WTC11 (cell line): Measurements from ENCODE around the gene CHMP5. TPM values are rescaled to one million over a fixed set of nuclear protein-coding genes. Genes with fewer than 3 reads are reported as not detected.

Experiments
- ATAC-seq: fragments of 200-7000 bp; cut with Tn5 transposase; 2 replicates; pipeline ENCODE4 v1.10.0; 2021; ENCODE audit warnings: mild to moderate bottlenecking, moderate library complexity
- CTCF ChIA-PET: fragments of 300-600 bp; sonication (Branson Sonifier 250); formaldehyde crosslinking; loops from one replicate; lab custom pipeline; 2021; ENCODE audit warnings: antibody characterized with exemption; lab: Charles Lee
- POLR2A ChIA-PET: fragments of 350-600 bp; sonication (Branson Sonifier 250); formaldehyde crosslinking; loops from one replicate; lab custom pipeline; 2021; ENCODE audit warnings: antibody characterized with exemption; lab: Charles Lee
- DNase-seq: peaks from one replicate; pipeline ENCODE4 v3.0.0; 2021; ENCODE audit warnings: low spot score
- H3K27ac Mint-ChIP-seq: 2 replicates; pipeline ENCODE4 v1.8.0; 2021; ENCODE audit warnings: mixed read lengths
- H3K27me3 Mint-ChIP-seq: 2 replicates; pipeline ENCODE4 v1.8.0; 2021; ENCODE audit warnings: low read depth, mild to moderate bottlenecking, moderate library complexity, mixed read lengths
- H3K36me3 Mint-ChIP-seq: 2 replicates; pipeline ENCODE4 v1.8.0; 2021; ENCODE audit warnings: mixed read lengths
- H3K4me1 Mint-ChIP-seq: 2 replicates; pipeline ENCODE4 v1.8.0; 2022; ENCODE audit warnings: mixed read lengths
- H3K4me3 Mint-ChIP-seq: 2 replicates; pipeline ENCODE4 v1.8.0; 2021; ENCODE audit warnings: mild to moderate bottlenecking, moderate library complexity, mixed read lengths
- H3K9me3 Mint-ChIP-seq: 2 replicates; pipeline ENCODE4 v1.8.0; 2021; ENCODE audit warnings: mixed read lengths
- ATF1 ChIP-seq: sonication (generic); formaldehyde crosslinking; IDR thresholded peaks from 2 replicates; pipeline ENCODE4 v1.8.1; 2023; ENCODE audit warnings: mild to moderate bottlenecking, moderate library complexity, missing genetic modification reagents
- ATF2 ChIP-seq: sonication (generic); formaldehyde crosslinking; IDR thresholded peaks from 2 replicates; pipeline ENCODE4 v1.8.1; 2022; ENCODE audit warnings: low read depth, missing genetic modification reagents, borderline replicate concordance
- GRHL2 ChIP-seq: fragments of 250-450 bp; sonication (Bioruptor Pico); IDR thresholded peaks from 2 replicates; pipeline ENCODE4 v1.8.0; 2022; ENCODE audit warnings: mild to moderate bottlenecking, moderate library complexity; ENCODE audit not compliant: insufficient replicate concordance, severe bottlenecking
- IRF2 ChIP-seq: sonication (generic); formaldehyde crosslinking; IDR thresholded peaks from 2 replicates; pipeline ENCODE4 v1.8.0; 2022; ENCODE audit warnings: low read depth, missing genetic modification reagents, borderline replicate concordance
- KAT7 ChIP-seq: sonication (generic); formaldehyde crosslinking; IDR thresholded peaks from 2 replicates; pipeline ENCODE4 v1.8.1; 2023; ENCODE audit warnings: missing genetic modification reagents, mild to moderate bottlenecking, borderline replicate concordance
- NFYB ChIP-seq: sonication (generic); formaldehyde crosslinking; conservative IDR thresholded peaks from 2 replicates; pipeline ENCODE4 v1.8.0; 2022; ENCODE audit warnings: low read depth, missing genetic modification reagents
- NR1H2 ChIP-seq: sonication (generic); formaldehyde crosslinking; IDR thresholded peaks from 2 replicates; pipeline ENCODE4 v1.9.0; 2021; ENCODE audit warnings: mild to moderate bottlenecking, moderate library complexity, missing genetic modification reagents
- NR3C1 ChIP-seq: sonication (generic); formaldehyde crosslinking; conservative IDR thresholded peaks from 2 replicates; pipeline ENCODE4 v1.8.1; 2023; ENCODE audit warnings: low read depth, mild to moderate bottlenecking, missing genetic modification reagents
- PREB ChIP-seq: sonication (generic); formaldehyde crosslinking; IDR thresholded peaks from 2 replicates; pipeline ENCODE4 v1.8.1; 2022; ENCODE audit warnings: mild to moderate bottlenecking, missing genetic modification reagents, moderate library complexity, borderline replicate concordance
- SMAD4 ChIP-seq: sonication (generic); formaldehyde crosslinking; IDR thresholded peaks from 2 replicates; pipeline ENCODE4 v1.8.0; 2022; ENCODE audit warnings: mild to moderate bottlenecking, missing genetic modification reagents
- SOX15 ChIP-seq: fragments of 250-450 bp; sonication (Bioruptor Pico); IDR thresholded peaks from 2 replicates; pipeline ENCODE4 v1.9.0; 2021; ENCODE audit warnings: mild to moderate bottlenecking
- SP1 ChIP-seq: sonication (generic); formaldehyde crosslinking; conservative IDR thresholded peaks from 2 replicates; pipeline ENCODE4 v1.8.1; 2022; ENCODE audit warnings: missing genetic modification reagents
- TP53 ChIP-seq: sonication (generic); formaldehyde crosslinking; IDR thresholded peaks from 2 replicates; pipeline ENCODE4 v1.8.1; 2023; ENCODE audit warnings: mild to moderate bottlenecking, missing genetic modification reagents
- ZBTB21 ChIP-seq: sonication (generic); formaldehyde crosslinking; IDR thresholded peaks from 2 replicates; pipeline ENCODE4 v1.8.1; 2023; ENCODE audit warnings: mild to moderate bottlenecking, missing genetic modification reagents, borderline replicate concordance
- ZNF317 ChIP-seq: sonication (generic); formaldehyde crosslinking; IDR thresholded peaks from 2 replicates; pipeline ENCODE4 v1.8.1; 2023; ENCODE audit warnings: low read depth, mild to moderate bottlenecking, moderate library complexity, missing genetic modification reagents, borderline replicate concordance
- ZNF425 ChIP-seq: fragments of 250-450 bp; sonication (Bioruptor Pico); conservative IDR thresholded peaks from 2 replicates; pipeline ENCODE4 v1.9.0; 2021; ENCODE audit warnings: mild to moderate bottlenecking
- total RNA-seq: library from RNA; stranded (reverse); gene quantifications from 3 replicates; pipeline ENCODE4 v1.2.3, GENCODE V29; 2021
- TF ChIP-seq, protein P1 (sequence below): sonication (generic); formaldehyde crosslinking; IDR thresholded peaks from 2 replicates; pipeline ENCODE4 v1.8.0; 2023; ENCODE audit warnings: missing genetic modification reagents, mild to moderate bottlenecking, borderline replicate concordance
- TF ChIP-seq, protein P2 (sequence below): sonication (generic); formaldehyde crosslinking; IDR thresholded peaks from 2 replicates; pipeline ENCODE4 v1.8.0; 2023; ENCODE audit warnings: missing genetic modification reagents
- TF ChIP-seq, protein P3 (sequence below): fragments of 250-450 bp; sonication (Bioruptor Pico); IDR thresholded peaks from 2 replicates; pipeline ENCODE4 v1.9.0; 2021; ENCODE audit warnings: mild to moderate bottlenecking, borderline replicate concordance
- TF ChIP-seq, protein P4 (sequence below): sonication (generic); formaldehyde crosslinking; IDR thresholded peaks from 2 replicates; pipeline ENCODE4 v1.8.0; 2022; ENCODE audit warnings: mild to moderate bottlenecking, missing genetic modification reagents

CHMP5 gene
- total RNA-seq, 1 experiment from 2014 or later: 46.2 TPM

DNA sequence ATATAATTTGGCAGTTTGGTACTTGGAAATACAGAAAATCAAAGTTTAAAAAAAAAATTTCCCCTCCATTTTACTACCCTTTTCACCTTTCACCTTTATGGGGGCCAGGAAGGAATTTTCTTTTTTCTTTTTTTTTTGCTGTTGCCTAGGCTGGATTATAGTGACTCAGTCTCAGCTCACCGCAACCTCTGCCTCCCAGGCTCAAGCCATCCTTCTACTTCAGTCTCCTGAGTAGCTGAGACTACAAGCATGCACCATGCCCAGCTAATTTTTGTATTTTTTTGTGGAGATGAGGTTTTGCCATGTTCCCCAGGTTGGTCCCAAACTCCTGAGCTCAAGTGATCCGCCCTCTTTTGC, 9.1 kb downstream of the CHMP5 start (continued):
- TF ChIP-seq, protein P1, sequence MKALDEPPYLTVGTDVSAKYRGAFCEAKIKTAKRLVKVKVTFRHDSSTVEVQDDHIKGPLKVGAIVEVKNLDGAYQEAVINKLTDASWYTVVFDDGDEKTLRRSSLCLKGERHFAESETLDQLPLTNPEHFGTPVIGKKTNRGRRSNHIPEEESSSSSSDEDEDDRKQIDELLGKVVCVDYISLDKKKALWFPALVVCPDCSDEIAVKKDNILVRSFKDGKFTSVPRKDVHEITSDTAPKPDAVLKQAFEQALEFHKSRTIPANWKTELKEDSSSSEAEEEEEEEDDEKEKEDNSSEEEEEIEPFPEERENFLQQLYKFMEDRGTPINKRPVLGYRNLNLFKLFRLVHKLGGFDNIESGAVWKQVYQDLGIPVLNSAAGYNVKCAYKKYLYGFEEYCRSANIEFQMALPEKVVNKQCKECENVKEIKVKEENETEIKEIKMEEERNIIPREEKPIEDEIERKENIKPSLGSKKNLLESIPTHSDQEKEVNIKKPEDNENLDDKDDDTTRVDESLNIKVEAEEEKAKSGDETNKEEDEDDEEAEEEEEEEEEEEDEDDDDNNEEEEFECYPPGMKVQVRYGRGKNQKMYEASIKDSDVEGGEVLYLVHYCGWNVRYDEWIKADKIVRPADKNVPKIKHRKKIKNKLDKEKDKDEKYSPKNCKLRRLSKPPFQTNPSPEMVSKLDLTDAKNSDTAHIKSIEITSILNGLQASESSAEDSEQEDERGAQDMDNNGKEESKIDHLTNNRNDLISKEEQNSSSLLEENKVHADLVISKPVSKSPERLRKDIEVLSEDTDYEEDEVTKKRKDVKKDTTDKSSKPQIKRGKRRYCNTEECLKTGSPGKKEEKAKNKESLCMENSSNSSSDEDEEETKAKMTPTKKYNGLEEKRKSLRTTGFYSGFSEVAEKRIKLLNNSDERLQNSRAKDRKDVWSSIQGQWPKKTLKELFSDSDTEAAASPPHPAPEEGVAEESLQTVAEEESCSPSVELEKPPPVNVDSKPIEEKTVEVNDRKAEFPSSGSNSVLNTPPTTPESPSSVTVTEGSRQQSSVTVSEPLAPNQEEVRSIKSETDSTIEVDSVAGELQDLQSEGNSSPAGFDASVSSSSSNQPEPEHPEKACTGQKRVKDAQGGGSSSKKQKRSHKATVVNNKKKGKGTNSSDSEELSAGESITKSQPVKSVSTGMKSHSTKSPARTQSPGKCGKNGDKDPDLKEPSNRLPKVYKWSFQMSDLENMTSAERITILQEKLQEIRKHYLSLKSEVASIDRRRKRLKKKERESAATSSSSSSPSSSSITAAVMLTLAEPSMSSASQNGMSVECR (CRISPR knock-in tag): no peak
- TF ChIP-seq PREB (CRISPR knock-in tag) (no peak), ATF2 (CRISPR knock-in tag) (no peak), NR3C1 (no peak), SOX15 (CRISPR knock-in tag) (no peak), IRF2 (CRISPR knock-in tag) (no peak), TP53 (CRISPR knock-in tag) (no peak)
- TF ChIP-seq, protein P2, sequence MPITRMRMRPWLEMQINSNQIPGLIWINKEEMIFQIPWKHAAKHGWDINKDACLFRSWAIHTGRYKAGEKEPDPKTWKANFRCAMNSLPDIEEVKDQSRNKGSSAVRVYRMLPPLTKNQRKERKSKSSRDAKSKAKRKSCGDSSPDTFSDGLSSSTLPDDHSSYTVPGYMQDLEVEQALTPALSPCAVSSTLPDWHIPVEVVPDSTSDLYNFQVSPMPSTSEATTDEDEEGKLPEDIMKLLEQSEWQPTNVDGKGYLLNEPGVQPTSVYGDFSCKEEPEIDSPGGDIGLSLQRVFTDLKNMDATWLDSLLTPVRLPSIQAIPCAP (CRISPR knock-in tag): no peak
- TF ChIP-seq, protein P3, sequence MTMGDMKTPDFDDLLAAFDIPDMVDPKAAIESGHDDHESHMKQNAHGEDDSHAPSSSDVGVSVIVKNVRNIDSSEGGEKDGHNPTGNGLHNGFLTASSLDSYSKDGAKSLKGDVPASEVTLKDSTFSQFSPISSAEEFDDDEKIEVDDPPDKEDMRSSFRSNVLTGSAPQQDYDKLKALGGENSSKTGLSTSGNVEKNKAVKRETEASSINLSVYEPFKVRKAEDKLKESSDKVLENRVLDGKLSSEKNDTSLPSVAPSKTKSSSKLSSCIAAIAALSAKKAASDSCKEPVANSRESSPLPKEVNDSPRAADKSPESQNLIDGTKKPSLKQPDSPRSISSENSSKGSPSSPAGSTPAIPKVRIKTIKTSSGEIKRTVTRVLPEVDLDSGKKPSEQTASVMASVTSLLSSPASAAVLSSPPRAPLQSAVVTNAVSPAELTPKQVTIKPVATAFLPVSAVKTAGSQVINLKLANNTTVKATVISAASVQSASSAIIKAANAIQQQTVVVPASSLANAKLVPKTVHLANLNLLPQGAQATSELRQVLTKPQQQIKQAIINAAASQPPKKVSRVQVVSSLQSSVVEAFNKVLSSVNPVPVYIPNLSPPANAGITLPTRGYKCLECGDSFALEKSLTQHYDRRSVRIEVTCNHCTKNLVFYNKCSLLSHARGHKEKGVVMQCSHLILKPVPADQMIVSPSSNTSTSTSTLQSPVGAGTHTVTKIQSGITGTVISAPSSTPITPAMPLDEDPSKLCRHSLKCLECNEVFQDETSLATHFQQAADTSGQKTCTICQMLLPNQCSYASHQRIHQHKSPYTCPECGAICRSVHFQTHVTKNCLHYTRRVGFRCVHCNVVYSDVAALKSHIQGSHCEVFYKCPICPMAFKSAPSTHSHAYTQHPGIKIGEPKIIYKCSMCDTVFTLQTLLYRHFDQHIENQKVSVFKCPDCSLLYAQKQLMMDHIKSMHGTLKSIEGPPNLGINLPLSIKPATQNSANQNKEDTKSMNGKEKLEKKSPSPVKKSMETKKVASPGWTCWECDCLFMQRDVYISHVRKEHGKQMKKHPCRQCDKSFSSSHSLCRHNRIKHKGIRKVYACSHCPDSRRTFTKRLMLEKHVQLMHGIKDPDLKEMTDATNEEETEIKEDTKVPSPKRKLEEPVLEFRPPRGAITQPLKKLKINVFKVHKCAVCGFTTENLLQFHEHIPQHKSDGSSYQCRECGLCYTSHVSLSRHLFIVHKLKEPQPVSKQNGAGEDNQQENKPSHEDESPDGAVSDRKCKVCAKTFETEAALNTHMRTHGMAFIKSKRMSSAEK: no peak
- TF ChIP-seq, all 79 proteins: peak for 0

DNA sequence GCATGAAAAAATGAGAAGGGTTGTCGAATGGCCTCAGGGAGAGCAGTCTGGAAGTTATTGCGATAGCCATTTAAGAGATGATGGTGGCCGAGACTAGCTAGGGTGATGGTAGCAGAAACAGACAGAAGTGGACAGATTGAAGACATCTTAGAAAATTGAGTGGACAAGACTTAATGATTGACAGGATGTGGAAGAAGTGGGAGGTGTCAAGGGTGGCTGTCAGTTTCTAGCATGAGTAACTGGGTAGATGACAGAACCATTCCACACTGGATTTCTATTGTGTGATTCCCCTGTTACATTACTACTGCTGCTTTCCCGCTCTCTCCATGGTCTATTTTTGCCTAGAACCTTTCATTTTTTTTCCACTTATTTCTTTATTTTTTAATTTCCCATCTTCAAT, 12.6 kb downstream of the CHMP5 start:
- no peak for ATAC-seq
- Mint-ChIP-seq H3K27me3 (no peaks in the 10 kb centered on the region), H3K4me3 (no peak overlapping the region), H3K27ac (no peak overlapping the region), H3K36me3 (peaks cover 51% of the 10 kb centered on the region), H3K4me1 (no peaks in the 10 kb centered on the region), H3K9me3 (no peaks in the 10 kb centered on the region)
- ChIA-PET POLR2A (no interaction called here), CTCF (no interaction called here)
- DNase-seq: no peak
- no peak for TF ChIP-seq ZBTB21 (CRISPR knock-in tag)
- TF ChIP-seq SMAD4 (CRISPR knock-in tag): no peak
- no peak for TF ChIP-seq ZNF425
- TF ChIP-seq GRHL2 (CRISPR knock-in tag): no peak
- no peak for TF ChIP-seq SP1 (CRISPR knock-in tag)
- TF ChIP-seq, protein P4, sequence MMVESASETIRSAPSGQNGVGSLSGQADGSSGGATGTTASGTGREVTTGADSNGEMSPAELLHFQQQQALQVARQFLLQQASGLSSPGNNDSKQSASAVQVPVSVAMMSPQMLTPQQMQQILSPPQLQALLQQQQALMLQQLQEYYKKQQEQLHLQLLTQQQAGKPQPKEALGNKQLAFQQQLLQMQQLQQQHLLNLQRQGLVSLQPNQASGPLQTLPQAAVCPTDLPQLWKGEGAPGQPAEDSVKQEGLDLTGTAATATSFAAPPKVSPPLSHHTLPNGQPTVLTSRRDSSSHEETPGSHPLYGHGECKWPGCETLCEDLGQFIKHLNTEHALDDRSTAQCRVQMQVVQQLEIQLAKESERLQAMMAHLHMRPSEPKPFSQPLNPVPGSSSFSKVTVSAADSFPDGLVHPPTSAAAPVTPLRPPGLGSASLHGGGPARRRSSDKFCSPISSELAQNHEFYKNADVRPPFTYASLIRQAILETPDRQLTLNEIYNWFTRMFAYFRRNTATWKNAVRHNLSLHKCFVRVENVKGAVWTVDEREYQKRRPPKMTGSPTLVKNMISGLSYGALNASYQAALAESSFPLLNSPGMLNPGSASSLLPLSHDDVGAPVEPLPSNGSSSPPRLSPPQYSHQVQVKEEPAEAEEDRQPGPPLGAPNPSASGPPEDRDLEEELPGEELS (CRISPR knock-in tag): no peak
- TF ChIP-seq ZNF317 (CRISPR knock-in tag): no peak
- TF ChIP-seq KAT7 (CRISPR knock-in tag): no peak
- no peak for TF ChIP-seq TP53 (CRISPR knock-in tag)
- TF ChIP-seq NR1H2 (CRISPR knock-in tag): no peak
- no peak for TF ChIP-seq ATF1 (CRISPR knock-in tag)
- no peak for TF ChIP-seq NFYB (CRISPR knock-in tag)
